T-helper 2 cell (primary cell): ENCODE measurements around the gene RAMP1.
"Not testable (repeated sequence)": the region's sequence is repeated elsewhere in the genome, so short reads cannot be mapped to it uniquely, and the experiment has no call there.

Experiments used
- DNase-seq, 5 experiments: peaks; one replicate each; pipeline versions ENCODE4 v3.0.0 to v3.0.0-alpha.2; 2012 to 2022

Gene RAMP1

DNA sequence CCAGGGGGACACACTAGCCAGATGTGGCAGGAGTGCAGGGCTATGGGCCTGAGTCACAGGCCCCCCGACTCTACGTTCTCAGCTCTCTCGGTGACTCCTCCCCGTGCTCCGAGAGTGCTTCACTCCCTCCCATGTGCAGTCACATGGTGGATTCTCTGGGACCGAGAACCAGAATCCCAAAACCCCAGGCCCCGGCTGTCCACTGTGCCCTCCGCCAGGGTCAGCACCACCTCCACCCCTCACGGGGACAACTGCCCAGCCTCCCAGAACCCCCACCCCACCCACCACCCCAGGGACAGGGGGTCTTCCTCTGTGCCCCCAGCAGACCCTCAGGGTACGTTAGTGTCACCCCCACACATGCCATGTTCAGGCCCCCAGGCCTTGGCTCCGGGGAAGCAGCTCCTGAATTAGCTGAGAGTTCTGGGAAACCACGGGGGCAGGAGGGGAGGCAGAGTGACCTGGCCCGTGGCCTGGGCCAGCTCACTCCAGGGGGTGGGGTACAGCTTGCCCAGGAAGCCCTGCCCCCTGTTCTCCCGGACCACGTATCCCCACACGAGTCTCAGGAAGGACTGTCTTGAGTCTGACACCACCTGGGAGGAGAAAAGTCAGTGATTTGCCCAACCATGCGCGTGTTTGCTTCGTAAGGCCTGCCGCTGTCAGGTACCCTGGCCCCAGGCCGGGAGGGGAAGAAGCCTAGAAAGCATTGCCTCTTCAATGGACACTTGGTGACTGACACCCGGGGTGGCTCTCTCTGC lies 4.4 kb downstream of the RAMP1 start:
- DNase-seq: no peak

- no peak for DNase-seq
These were observed 5.1 kb downstream of the RAMP1 start for GRCh38 chr2:237864444-237864931.

DNA sequence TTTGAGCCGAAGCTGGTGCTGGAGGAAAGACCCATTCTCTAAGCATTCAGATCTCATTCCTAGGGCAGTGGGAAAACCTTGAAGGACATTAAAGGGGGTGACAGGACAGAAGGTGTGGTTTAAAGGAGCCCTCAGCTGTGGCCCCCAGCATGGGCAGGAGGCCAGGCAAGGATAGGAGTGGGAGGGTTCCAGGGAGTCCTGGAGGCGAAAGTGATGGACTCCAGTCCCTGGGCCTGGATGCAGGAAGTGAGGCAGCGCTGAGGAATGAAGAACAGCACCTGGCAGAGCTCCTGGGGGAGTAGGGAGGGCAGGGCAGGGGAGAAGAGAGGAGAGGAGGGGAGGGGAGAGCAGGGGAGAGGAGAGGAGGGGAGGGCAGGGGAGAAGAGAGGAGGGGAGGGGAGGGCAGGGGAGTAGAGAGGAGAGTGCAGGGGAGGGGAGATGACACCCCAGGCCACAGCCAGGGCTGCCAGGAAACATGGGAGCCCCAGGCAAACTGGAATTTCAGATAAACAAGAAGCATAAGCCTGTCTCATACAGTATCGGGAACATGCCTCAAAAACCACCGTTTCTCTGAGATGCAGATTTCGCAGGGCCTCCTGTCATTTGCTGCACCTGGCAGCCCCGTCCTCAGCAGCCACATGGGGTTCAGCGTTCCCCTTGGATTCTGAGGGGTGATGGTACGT lies 5.7 kb downstream of the RAMP1 start:
- no peak for DNase-seq

DNA sequence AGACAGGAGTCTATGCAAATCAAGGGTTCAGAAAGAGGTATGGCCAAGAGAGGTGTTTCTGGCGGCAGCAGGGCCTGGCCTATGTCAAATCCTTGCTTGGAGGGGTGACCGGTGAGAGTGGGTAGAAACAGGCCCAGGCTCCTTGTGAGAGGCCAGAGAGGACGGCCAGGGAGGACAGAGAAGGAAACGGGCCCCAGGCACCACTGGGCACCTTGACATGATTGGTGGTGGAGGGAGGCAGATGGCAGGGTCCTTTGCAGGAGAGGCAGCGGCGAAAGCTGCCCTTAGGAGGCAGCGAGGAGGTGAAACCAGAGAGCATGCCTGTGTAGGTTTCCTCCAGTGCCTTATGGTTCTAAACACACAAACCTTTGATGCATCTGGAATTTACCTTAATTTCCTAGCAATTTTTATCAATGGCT lies 6.2 kb downstream of the RAMP1 start:
- DNase-seq: no peak

- no peak for DNase-seq
These were observed 6.7 kb downstream of the RAMP1 start for GRCh38 chr2:237866101-237866621.

GRCh38 chr2:237867465-237867864 lies 8.0 kb downstream of the RAMP1 start:
- no peak for DNase-seq

GRCh38 chr2:237868074-237868473 lies 8.7 kb downstream of the RAMP1 start:
- not testable (repeated sequence) for DNase-seq

- no peak for DNase-seq
These were observed 9.4 kb downstream of the RAMP1 start for GRCh38 chr2:237868631-237869342.

DNA sequence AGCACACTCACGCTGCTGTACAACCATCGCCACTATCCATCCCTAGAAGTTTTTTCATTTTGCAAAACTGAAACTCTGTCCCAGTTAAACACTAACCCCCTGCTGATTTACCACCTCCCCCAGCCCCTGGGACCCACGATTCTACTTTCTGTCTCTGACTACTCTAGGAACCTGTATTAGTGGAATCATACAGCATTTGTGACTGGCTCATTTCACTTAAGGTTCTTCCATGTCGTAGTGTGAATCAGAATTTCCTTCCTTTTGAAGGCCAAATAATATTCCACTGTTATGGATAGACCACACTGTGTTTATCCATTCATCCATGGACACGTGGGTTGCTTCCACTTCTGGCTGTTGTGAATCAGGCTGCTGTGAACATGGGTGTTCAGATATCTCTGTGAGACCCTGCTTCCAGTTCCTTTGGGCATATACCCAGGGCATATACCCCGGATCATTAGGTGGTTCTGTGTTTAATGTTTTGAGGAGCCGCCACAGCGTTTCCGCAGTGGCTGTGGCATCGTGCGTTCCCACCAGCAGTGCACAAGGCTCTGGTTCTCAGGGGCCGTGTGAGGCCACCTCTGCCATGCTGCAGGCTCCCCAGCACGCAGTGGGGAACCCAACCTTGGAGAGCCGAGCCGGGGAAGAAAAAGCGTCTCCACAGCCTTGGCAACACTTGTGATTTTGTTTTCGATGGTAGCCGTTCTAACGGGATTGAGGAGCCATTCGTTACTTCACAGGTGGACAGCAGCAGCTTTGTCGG lies 10.1 kb downstream of the RAMP1 start:
- no peak for DNase-seq

- DNase-seq: no peak
These were observed 10.7 kb downstream of the RAMP1 start for GRCh38 chr2:237870126-237870525.

GRCh38 chr2:237870754-237871651 lies 11.6 kb downstream of the RAMP1 start:
- no peak for DNase-seq

GRCh38 chr2:237872178-237872887 lies 12.9 kb downstream of the RAMP1 start:
- no peak for DNase-seq

- DNase-seq: no peak
These were observed 14.0 kb downstream of the RAMP1 start for GRCh38 chr2:237873421-237873831.

- DNase-seq: no peak
These were observed 14.6 kb downstream of the RAMP1 start for GRCh38 chr2:237873897-237874551.

DNA sequence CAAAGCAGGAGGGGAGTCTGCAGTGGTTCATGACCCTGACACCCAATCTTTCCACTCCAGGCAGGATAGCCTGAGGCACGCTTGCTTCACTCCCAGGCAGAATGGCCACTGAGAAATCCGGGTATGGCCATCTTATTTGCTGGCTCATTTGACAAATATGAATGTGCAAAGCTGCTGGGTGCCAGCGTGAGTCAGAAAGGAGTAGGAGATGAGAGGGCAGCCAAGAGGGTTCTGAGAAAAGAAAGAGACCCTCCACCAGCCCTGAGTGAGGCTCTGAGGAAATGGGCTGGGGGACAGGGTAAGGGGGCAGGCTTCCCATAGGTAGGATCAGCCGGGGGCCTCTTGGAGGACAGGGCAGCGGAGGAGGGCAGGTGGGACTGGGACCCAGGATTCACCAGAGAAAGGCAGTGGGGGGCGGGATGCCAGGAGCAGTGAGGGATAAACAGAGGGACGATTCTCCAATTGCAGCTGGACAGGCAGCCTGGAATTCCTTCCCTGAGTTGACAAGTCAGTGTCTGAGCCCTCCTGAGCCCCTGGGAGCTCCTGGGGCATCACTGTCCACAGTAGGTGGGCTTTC lies 15.2 kb downstream of the RAMP1 start:
- no peak for DNase-seq

DNA sequence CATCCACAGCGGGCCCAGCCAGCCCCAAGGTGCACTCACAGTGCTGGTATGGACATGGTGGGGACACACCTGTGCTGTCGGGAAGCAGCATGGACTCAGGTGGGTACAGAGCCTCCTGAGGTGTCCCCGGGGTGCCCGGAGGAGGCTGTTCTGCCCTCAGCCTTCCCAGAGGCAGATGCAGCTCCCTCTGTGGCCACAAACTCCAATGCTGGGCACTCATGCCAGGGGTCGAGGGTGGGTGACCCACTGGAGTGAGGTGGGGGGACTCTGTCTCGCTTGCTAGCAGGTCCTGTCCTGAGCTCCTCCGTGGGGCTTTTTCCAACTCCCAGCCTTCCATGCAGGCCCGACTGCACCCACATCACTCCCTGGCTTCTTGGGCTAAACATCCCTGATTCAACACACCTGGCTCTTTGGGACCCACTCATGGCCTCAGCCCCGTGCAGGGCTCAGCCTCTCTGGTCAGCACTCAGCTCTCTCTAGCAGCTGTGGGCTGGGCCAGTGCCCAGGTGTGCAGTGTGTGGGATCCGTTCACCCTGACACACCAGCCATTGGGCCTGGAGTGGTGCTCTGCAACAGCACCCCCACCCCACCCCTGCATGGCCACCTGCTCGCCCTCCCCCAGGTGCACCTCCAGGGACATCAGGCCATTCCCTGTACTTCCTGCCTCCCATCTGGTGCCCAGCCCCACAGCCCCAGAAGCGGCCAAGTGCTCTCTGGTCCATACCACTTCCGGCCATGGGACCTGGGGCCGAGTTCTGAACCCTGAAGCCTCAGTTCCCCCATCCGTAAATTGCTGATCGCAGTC lies 16.0 kb downstream of the RAMP1 start:
- DNase-seq: no peak

DNA sequence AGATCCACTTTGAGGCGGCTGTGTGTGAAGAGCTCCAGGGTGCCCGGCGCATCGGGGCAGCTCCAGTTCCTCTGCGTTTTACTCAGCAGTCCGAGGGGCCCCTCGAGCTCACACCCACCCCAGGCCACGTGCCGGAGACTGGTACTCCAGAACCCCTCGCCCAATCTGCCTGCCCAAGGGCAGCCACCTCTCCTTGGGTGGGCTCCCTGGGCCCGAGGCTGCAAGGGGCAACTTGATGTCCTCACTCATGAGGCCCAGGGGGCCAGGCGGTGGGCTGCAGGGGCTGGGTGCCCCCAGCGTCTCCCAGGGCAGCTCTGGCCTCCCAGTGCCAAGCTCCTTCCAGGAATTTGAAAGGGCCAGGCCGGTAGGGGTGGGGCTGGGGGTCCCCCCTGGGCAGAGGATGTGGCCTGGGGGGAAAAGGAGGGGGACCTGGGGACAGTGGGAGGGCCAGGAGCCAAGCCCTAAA lies 16.7 kb downstream of the RAMP1 start:
- no peak for DNase-seq

GRCh38 chr2:237876532-237876931 lies 17.1 kb downstream of the RAMP1 start:
- DNase-seq: no peak
